SK-N-MC (cell line): ENCODE data around the gene ZNF132.

Source experiments
- EZH2 ChIP-seq: fragments of 200-600 bp; sonication (generic); IDR thresholded peaks from one replicate; pipeline ENCODE4 v1.6.1; 2017; ENCODE audit warnings: antibody characterized with exemption
- POLR2AphosphoS5 ChIP-seq: IDR thresholded peaks from 2 replicates; pipeline ENCODE4 v1.6.1; 2012; ENCODE audit warnings: mild to moderate bottlenecking, low read depth, low read length, borderline replicate concordance

DNA sequence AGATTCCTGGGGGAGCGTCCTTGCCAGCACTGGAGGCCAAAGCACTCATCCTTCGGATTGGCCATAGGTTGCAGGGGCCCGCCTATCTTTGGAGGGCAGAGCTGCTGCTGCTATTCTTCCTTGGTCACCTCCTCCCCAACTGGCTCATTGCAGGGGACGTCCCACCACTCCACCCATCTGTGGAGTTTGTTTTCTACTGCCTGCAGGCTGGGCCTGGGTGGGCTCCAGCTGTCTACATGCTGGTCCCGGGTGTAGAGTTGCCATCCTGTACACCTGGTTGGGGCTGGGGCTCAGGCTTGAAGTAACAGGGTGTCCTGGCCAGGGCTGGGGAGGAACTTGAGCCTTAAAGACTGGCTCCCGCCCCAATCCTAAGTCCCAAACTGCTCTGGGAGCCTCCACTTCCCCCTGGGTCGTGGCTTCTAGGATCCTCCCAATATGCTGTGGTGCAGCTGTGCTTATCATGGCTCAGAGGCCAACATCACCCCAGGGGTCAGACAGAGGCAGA is 42.4 kb downstream of the ZNF132 start:
- TF ChIP-seq POLR2AphosphoS5 (no peak), EZH2 (no peak)
